ENCODE measurements around the gene NRIP3. TPM values are rescaled to one million over a fixed set of nuclear protein-coding genes. Genes with fewer than 3 reads are reported as not detected.

The NRIP3 gene
- polyA plus RNA-seq, 1 experiment: 12.3 TPM

DNA sequence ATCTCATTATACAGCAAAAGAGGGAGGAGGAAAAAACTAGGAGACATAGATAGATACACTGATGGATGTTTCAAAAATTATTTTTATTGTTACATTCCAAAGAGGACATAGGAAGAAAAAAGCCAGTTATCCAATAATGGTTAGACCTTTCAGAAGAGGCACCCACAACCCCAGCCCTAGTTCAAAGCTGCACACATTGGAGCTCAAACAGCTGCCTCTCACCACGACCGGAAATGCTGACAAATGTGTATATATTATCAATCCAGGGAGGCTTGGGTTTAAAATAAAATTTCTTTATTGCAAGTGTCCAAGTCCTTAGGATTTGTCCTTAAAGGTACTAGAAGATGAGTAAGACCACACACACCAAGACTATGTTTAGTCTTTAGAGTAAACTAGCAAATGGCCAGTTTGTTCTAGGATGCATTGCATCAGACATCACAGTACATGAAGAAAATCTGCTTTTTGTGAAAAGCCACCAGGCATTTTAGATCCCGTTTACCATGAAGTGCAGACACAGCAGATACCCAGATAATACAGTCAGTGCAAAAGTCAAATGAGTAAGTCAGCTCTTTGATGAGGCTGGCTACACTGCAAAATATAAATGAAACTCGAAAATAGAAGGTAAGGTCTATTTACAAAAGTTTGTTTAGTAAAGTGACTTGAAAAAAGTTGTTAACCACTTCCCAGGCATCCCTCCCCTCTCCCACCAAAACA, 56.4 kb downstream of the NRIP3 start:
- POLR2A ChIA-PET: no interaction called here
- CTCF ChIA-PET: interaction anchor here (0.7 to 2.8 kb wide), 3 partner anchors 13 to 190 kb away, joined by 3 to 22 read pairs (median 6); no protein-coding TSS in a partner anchor
- DNase-seq (ENCODE audit: low read depth, low spot score): no peak
- TF ChIP-seq CTCF (IDR thresholded peaks at IDR 0.05; ENCODE audit: low read depth, low read length): no peak
- Histone ChIP-seq H3K27ac (ENCODE audit: low read depth, low read length) (peak overlapping the region; percentile 25), H3K9me3 (ENCODE audit: control insufficient read depth, insufficient read depth, low read length) (no peaks in the 10 kb centered on the region), H3K4me3 (ENCODE audit: low read depth, low read length) (no peak overlapping the region), H3K27me3 (ENCODE audit: control insufficient read depth, insufficient read depth, low read length) (no peaks in the 10 kb centered on the region)

DNA sequence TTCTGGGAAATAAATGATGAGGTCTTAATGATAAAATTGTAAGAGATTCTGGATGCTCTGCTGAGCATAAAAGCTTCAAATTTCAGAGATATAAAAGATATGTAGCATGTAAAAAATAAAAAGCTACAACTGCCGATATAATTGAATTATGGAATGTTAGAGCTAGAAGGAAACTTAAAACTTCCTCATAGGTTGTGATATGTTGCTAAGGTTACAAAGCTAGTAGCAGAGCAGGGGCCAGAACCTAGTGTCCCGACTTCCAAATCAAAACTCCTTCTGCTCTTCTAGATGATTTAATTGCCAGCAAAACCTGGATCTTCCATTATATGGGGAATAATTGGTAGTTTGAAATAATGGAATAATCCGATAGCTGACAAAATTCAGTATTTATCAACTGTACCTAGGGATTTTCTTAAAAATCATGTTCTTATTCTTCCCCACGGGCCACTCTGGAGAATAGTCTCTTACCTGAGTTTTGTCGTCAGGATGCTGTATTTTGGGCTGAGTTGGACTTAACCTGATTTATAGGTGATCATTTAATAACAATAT, 61.2 kb downstream of the NRIP3 start, which contains the start of gene ASCL3:
ASCL3 (minus strand) TSS at position 499 of the 549 bp plus-strand sequence. CDS start 4,855 bp downstream, outside the sequence.
- no peak within 1 kb of the TSS for H3K4me3 ChIP-seq (ENCODE audit: low read depth, low read length)
- H3K27me3 ChIP-seq (ENCODE audit: control insufficient read depth, insufficient read depth, low read length): no peaks in the 10 kb centered on the region
- POLR2A ChIA-PET: no interaction called here
- CTCF ChIA-PET: interaction anchor here (0.5 to 1.7 kb wide), 6 partner anchors 9 to 196 kb away, joined by 3 to 5 read pairs (median 3); no protein-coding TSS in a partner anchor
- no peak for DNase-seq (ENCODE audit: low read depth, low spot score)
- H3K27ac ChIP-seq (ENCODE audit: low read depth, low read length): no peak within 1 kb of the TSS
- no peaks in the 10 kb centered on the region for H3K9me3 ChIP-seq (ENCODE audit: control insufficient read depth, insufficient read depth, low read length)
- TF ChIP-seq CTCF (IDR thresholded peaks at IDR 0.05; ENCODE audit: low read depth, low read length): no peak

DNA sequence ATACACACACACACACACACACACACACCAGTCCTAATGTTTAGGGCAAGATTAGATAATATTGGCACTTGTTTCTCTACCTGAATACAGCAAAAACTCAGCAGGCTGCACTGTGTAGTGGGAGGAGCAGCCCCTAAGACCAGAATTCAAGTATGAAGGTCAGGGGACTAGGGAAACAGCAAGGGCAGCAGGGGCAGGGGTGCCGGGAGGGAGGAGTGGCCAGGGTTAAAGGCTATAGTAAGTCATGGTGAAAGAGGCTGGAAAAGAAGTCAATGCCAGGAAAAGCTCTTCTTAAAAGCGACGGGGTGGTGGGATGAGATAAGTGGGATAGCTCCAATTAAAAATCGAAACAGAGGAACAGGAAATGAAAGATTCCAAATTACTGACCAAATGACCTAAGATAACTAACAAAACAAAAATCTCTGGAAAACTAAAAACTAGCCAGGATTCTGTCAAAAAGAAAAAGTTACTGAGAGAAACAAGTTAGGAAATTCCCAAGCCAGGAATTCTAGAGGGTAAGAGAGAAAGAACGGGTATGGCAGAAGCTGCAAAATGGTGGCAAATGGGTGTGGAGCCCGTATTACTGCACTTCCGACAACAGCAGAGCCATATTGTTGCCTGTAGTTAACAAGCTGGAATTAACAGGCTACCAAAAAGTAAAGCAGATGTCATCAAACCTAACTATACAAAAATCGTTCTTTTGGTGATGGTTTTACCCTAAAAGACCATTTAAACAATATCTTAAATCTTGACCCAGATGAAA, 62.3 kb downstream of the NRIP3 start:
- Histone ChIP-seq H3K27ac (ENCODE audit: low read depth, low read length) (no peak overlapping the region), H3K9me3 (ENCODE audit: control insufficient read depth, insufficient read depth, low read length) (no peaks in the 10 kb centered on the region), H3K4me3 (ENCODE audit: low read depth, low read length) (no peak overlapping the region), H3K27me3 (ENCODE audit: control insufficient read depth, insufficient read depth, low read length) (no peaks in the 10 kb centered on the region)
- ChIA-PET POLR2A (no interaction called here), CTCF (interaction anchor here (0.5 to 1.7 kb wide), 4 partner anchors 8 to 196 kb away, joined by 3 to 5 read pairs (median 4); no protein-coding TSS in a partner anchor)
- no peak for TF ChIP-seq CTCF (IDR thresholded peaks at IDR 0.05; ENCODE audit: low read depth, low read length)
- no peak for DNase-seq (ENCODE audit: low read depth, low spot score)

DNA sequence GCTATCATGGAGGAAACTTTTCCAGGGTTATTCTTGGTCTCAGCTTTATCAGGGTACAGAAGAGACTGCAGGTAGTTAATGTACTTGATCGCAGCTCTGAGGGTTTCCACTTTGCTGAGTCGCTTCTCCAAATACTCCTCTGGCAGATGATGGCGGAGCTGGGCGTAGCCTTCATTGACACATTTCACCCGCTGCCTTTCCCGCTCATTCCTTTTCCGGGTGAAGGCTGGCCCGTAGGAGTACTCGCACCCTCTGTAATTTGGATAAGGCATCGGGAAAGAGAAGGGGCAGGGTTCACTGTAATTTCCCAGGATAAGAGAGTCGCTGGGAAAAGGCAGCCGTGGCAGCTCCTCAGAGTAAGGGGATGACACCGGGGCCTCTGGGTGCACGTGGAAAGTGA, 66.1 kb downstream of the NRIP3 start:
- no peak overlapping the region for H3K27ac ChIP-seq (ENCODE audit: low read depth, low read length)
- H3K4me3 ChIP-seq (ENCODE audit: low read depth, low read length): no peak overlapping the region
- no peak for DNase-seq (ENCODE audit: low read depth, low spot score)
- H3K9me3 ChIP-seq (ENCODE audit: control insufficient read depth, insufficient read depth, low read length): no peaks in the 10 kb centered on the region
- CTCF ChIA-PET: no interaction called here
- POLR2A ChIA-PET: no interaction called here
- H3K27me3 ChIP-seq (ENCODE audit: control insufficient read depth, insufficient read depth, low read length): no peaks in the 10 kb centered on the region
- no peak for TF ChIP-seq CTCF (IDR thresholded peaks at IDR 0.05; ENCODE audit: low read depth, low read length)
